ENCODE measurements around the gene KATNIP. TPM values are rescaled to one million over a fixed set of nuclear protein-coding genes. Genes with fewer than 3 reads are reported as not detected.

The KATNIP gene
- total RNA-seq, 1 experiment from 2014 or later, result 23.0 TPM

DNA sequence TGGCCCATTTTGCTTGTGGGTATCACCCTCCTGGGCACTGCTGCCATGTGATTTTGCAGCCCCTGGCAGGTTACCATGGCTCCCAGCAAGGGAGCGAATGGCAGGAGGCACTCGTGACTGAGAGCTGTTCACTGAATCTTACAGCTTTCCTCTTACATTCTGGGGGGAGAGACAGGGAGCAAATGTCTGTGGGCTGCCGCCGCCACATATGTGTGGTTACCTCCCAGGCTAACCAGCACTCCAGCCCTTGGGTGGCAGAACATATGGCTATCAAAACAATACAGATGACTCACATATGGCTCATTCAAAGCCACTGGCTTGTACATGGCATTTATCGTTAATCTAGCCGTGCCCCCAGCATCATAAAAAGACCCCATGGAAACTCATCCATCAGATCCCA lies 20.0 kb upstream of the KATNIP start:
- H3K9me3 Mint-ChIP-seq, result peaks cover 10% of the 10 kb centered on the region
- CTCF ChIA-PET, result no interaction called here
- no peak for TF ChIP-seq ZNF138 (CRISPR knock-in tag; conservative IDR thresholded peaks at IDR 0.05)
- TF ChIP-seq NR1H2 (CRISPR knock-in tag; IDR thresholded peaks at IDR 0.05), result no peak
- no peak for TF ChIP-seq ZNF423 (CRISPR knock-in tag; IDR thresholded peaks at IDR 0.05)
- TF ChIP-seq CREM (CRISPR knock-in tag; IDR thresholded peaks at IDR 0.05), result no peak
- TF ChIP-seq, protein P1, sequence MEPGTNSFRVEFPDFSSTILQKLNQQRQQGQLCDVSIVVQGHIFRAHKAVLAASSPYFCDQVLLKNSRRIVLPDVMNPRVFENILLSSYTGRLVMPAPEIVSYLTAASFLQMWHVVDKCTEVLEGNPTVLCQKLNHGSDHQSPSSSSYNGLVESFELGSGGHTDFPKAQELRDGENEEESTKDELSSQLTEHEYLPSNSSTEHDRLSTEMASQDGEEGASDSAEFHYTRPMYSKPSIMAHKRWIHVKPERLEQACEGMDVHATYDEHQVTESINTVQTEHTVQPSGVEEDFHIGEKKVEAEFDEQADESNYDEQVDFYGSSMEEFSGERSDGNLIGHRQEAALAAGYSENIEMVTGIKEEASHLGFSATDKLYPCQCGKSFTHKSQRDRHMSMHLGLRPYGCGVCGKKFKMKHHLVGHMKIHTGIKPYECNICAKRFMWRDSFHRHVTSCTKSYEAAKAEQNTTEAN (CRISPR knock-in tag; IDR thresholded peaks at IDR 0.05), result no peak
- no peak for TF ChIP-seq SOX15 (CRISPR knock-in tag; IDR thresholded peaks at IDR 0.05)
- no peak for TF ChIP-seq EMX1 (CRISPR knock-in tag; IDR thresholded peaks at IDR 0.05)
- TF ChIP-seq SP1 (CRISPR knock-in tag; conservative IDR thresholded peaks at IDR 0.05), result no peak
- TF ChIP-seq, protein P2, sequence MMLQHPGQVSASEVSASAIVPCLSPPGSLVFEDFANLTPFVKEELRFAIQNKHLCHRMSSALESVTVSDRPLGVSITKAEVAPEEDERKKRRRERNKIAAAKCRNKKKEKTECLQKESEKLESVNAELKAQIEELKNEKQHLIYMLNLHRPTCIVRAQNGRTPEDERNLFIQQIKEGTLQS (CRISPR knock-in tag; conservative IDR thresholded peaks at IDR 0.05), result no peak
- TF ChIP-seq, protein P3, sequence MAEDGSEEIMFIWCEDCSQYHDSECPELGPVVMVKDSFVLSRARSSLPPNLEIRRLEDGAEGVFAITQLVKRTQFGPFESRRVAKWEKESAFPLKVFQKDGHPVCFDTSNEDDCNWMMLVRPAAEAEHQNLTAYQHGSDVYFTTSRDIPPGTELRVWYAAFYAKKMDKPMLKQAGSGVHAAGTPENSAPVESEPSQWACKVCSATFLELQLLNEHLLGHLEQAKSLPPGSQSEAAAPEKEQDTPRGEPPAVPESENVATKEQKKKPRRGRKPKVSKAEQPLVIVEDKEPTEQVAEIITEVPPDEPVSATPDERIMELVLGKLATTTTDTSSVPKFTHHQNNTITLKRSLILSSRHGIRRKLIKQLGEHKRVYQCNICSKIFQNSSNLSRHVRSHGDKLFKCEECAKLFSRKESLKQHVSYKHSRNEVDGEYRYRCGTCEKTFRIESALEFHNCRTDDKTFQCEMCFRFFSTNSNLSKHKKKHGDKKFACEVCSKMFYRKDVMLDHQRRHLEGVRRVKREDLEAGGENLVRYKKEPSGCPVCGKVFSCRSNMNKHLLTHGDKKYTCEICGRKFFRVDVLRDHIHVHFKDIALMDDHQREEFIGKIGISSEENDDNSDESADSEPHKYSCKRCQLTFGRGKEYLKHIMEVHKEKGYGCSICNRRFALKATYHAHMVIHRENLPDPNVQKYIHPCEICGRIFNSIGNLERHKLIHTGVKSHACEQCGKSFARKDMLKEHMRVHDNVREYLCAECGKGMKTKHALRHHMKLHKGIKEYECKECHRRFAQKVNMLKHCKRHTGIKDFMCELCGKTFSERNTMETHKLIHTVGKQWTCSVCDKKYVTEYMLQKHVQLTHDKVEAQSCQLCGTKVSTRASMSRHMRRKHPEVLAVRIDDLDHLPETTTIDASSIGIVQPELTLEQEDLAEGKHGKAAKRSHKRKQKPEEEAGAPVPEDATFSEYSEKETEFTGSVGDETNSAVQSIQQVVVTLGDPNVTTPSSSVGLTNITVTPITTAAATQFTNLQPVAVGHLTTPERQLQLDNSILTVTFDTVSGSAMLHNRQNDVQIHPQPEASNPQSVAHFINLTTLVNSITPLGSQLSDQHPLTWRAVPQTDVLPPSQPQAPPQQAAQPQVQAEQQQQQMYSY (CRISPR knock-in tag; IDR thresholded peaks at IDR 0.05), result no peak
- TF ChIP-seq HMGA2 (CRISPR knock-in tag; IDR thresholded peaks at IDR 0.05), result no peak
- TF ChIP-seq, protein P4, sequence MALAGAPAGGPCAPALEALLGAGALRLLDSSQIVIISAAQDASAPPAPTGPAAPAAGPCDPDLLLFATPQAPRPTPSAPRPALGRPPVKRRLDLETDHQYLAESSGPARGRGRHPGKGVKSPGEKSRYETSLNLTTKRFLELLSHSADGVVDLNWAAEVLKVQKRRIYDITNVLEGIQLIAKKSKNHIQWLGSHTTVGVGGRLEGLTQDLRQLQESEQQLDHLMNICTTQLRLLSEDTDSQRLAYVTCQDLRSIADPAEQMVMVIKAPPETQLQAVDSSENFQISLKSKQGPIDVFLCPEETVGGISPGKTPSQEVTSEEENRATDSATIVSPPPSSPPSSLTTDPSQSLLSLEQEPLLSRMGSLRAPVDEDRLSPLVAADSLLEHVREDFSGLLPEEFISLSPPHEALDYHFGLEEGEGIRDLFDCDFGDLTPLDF (CRISPR knock-in tag; IDR thresholded peaks at IDR 0.05), result no peak
- no peak overlapping the region for H3K27ac Mint-ChIP-seq
- DNase-seq (ENCODE audit: low spot score) (no peak), ATAC-seq (no peak)
- no peaks in the 10 kb centered on the region for H3K27me3 Mint-ChIP-seq (ENCODE audit: low read depth)
- H3K36me3 Mint-ChIP-seq, result peaks cover 85% of the 10 kb centered on the region
- no peaks in the 10 kb centered on the region for H3K4me1 Mint-ChIP-seq
- no peak overlapping the region for H3K4me3 Mint-ChIP-seq
- POLR2A ChIA-PET, result no interaction called here

DNA sequence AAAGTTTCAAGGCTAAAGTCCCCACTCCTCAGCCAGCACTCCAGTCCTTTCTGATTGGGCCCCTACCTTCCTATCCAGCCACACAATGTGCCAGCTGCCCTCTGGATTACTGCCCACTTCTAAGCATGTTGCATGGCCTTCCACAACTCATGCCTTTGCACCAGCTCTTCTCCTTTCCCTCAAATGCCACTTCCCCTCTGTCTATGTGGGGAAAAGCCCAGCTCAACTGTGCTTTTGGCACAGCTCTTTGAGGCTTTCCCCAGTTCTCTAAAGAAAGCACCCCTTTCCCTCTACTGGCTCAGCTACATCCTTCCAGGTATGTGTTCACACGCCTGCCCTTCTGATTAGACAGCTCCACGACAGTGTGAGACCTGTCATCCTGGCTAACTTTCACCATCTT lies 18.8 kb upstream of the KATNIP start:
- Mint-ChIP-seq H3K27me3 (ENCODE audit: low read depth) (no peaks in the 10 kb centered on the region), H3K27ac (no peak overlapping the region), H3K4me1 (no peaks in the 10 kb centered on the region), H3K36me3 (peaks cover 81% of the 10 kb centered on the region), H3K9me3 (no peaks in the 10 kb centered on the region), H3K4me3 (no peak overlapping the region)
- ATAC-seq (no peak), DNase-seq (ENCODE audit: low spot score) (no peak)
- CTCF ChIA-PET, result no interaction called here
- POLR2A ChIA-PET, result no interaction called here
- TF ChIP-seq MYBL2 (CRISPR knock-in tag; IDR thresholded peaks at IDR 0.05), result no peak
- TF ChIP-seq GRHL2 (CRISPR knock-in tag; IDR thresholded peaks at IDR 0.05; ENCODE audit: insufficient replicate concordance, severe bottlenecking), result no peak
- TF ChIP-seq NR3C1 (CRISPR knock-in tag; conservative IDR thresholded peaks at IDR 0.05; ENCODE audit: low read depth), result no peak
- no peak for TF ChIP-seq SP1 (CRISPR knock-in tag; conservative IDR thresholded peaks at IDR 0.05)
- TF ChIP-seq, protein P2 (CRISPR knock-in tag; conservative IDR thresholded peaks at IDR 0.05), result no peak
- no peak for TF ChIP-seq FOXJ3 (CRISPR knock-in tag; IDR thresholded peaks at IDR 0.05; ENCODE audit: borderline replicate concordance)
- no peak for TF ChIP-seq ZNF317 (CRISPR knock-in tag; IDR thresholded peaks at IDR 0.05; ENCODE audit: borderline replicate concordance, low read depth)
